ENCODE results near the gene CYB5D1.
A peak's percentile ranks its signal among the peaks of the same experiment; 100 is the strongest.

The CYB5D1 gene

DNA sequence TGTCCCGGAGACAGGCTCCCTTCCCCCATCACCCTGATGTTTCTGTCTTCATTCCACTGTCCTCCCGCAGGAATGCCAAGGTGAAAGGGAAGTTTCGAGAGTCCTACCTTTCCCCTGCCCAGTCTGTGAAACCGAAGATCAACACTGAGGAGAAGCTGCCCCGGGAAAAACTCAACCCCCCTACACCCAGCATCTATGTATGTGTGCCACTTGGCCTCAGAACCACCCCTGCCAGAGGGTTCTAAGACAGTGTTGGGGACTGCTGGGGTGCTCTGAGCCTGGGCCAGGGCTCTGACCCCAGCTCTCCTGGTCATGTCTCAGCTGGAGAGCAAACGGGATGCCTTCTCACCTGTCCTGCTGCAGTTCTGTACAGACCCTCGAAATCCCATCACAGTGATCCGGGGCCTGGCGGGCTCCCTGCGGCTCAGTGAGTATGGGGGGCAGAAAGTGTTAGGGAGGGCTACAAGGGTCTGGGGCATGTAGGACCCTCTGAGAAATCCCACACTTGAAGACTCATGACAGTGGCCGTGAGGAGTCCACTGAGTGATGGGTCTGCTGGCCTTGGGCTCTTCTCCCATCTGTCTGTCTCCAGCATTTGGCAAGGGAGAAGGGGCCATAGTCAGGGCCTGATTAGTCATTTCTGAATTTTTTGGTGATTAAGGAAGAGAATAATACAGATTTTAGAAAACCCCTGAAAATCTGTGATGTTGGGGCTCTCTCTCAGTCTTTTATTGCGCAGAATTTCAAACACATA lies 7.9 kb upstream of the CYB5D1 start:
- TF ChIP-seq ISL1 (CRISPR knock-in tag; IDR thresholded peaks at IDR 0.05) (no peak), BACH2 (CRISPR knock-in tag; IDR thresholded peaks at IDR 0.05; ENCODE audit: borderline replicate concordance) (no peak), TOX (CRISPR knock-in tag; IDR thresholded peaks at IDR 0.05; ENCODE audit: borderline replicate concordance) (no peak), GLIS3 (CRISPR knock-in tag; IDR thresholded peaks at IDR 0.05) (no peak), ZFP3 (CRISPR knock-in tag; IDR thresholded peaks at IDR 0.05) (no peak), OSR1 (CRISPR knock-in tag; IDR thresholded peaks at IDR 0.05) (no peak), ZC3H10 (CRISPR knock-in tag; IDR thresholded peaks at IDR 0.05) (no peak), RARB (CRISPR knock-in tag; IDR thresholded peaks at IDR 0.05) (no peak), ZNF70 (CRISPR knock-in tag; IDR thresholded peaks at IDR 0.05) (no peak), SNAI2 (CRISPR knock-in tag; IDR thresholded peaks at IDR 0.05) (no peak), TCF4 (CRISPR knock-in tag; IDR thresholded peaks at IDR 0.05; ENCODE audit: borderline replicate concordance) (no peak)
- TF ChIP-seq, protein P1, sequence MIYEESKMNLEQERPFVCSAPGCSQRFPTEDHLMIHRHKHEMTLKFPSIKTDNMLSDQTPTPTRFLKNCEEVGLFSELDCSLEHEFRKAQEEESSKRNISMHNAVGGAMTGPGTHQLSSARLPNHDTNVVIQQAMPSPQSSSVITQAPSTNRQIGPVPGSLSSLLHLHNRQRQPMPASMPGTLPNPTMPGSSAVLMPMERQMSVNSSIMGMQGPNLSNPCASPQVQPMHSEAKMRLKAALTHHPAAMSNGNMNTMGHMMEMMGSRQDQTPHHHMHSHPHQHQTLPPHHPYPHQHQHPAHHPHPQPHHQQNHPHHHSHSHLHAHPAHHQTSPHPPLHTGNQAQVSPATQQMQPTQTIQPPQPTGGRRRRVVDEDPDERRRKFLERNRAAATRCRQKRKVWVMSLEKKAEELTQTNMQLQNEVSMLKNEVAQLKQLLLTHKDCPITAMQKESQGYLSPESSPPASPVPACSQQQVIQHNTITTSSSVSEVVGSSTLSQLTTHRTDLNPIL (CRISPR knock-in tag; IDR thresholded peaks at IDR 0.05; ENCODE audit: low read depth) = no peak
- TF ChIP-seq, protein P2, sequence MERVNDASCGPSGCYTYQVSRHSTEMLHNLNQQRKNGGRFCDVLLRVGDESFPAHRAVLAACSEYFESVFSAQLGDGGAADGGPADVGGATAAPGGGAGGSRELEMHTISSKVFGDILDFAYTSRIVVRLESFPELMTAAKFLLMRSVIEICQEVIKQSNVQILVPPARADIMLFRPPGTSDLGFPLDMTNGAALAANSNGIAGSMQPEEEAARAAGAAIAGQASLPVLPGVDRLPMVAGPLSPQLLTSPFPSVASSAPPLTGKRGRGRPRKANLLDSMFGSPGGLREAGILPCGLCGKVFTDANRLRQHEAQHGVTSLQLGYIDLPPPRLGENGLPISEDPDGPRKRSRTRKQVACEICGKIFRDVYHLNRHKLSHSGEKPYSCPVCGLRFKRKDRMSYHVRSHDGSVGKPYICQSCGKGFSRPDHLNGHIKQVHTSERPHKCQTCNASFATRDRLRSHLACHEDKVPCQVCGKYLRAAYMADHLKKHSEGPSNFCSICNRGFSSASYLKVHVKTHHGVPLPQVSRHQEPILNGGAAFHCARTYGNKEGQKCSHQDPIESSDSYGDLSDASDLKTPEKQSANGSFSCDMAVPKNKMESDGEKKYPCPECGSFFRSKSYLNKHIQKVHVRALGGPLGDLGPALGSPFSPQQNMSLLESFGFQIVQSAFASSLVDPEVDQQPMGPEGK (CRISPR knock-in tag; IDR thresholded peaks at IDR 0.05; ENCODE audit: borderline replicate concordance) = no peak
- TF ChIP-seq, protein P3, sequence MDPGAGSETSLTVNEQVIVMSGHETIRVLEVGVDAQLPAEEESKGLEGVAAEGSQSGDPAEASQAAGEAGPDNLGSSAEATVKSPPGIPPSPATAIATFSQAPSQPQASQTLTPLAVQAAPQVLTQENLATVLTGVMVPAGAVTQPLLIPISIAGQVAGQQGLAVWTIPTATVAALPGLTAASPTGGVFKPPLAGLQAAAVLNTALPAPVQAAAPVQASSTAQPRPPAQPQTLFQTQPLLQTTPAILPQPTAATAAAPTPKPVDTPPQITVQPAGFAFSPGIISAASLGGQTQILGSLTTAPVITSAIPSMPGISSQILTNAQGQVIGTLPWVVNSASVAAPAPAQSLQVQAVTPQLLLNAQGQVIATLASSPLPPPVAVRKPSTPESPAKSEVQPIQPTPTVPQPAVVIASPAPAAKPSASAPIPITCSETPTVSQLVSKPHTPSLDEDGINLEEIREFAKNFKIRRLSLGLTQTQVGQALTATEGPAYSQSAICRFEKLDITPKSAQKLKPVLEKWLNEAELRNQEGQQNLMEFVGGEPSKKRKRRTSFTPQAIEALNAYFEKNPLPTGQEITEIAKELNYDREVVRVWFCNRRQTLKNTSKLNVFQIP (CRISPR knock-in tag; IDR thresholded peaks at IDR 0.05; ENCODE audit: borderline replicate concordance, low read depth) = no peak
- ATAC-seq = no peak

DNA sequence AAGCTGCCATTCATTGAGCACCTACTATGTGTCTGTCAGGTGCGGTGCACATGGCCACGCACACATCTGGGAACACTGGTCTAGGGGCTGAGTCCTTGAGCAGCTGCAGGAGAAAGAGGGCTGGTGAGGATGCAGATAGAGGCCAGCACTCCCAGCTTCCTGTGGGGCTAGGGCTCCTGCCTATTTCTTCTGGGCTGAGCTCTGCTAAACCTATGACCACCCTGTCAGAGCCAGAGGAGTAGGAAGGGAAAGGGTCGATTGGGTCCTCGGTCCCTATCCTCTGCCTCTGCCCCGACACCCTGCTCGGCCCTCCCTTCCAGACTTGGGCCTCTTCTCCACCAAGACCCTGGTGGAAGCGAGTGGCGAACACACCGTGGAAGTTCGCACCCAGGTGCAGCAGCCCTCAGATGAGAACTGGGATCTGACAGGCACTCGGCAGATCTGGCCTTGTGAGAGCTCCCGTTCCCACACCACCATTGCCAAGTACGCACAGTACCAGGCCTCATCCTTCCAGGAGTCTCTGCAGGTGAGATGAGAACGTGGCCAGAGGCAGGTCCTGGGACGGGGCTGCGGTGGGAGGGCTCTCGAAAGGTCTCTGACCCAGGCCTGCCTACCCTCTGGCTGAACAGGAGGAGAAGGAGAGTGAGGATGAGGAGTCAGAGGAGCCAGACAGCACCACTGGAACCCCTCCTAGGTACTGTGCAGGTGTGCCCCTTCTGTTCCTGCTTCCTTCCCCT lies 6.9 kb upstream of the CYB5D1 start:
- no peak for TF ChIP-seq ZFP30 (CRISPR knock-in tag; IDR thresholded peaks at IDR 0.05)
- TF ChIP-seq RARB (CRISPR knock-in tag; IDR thresholded peaks at IDR 0.05) = no peak
- no peak for TF ChIP-seq CSDC2 (CRISPR knock-in tag; IDR thresholded peaks at IDR 0.05)
- TF ChIP-seq TCF4 (CRISPR knock-in tag; IDR thresholded peaks at IDR 0.05; ENCODE audit: borderline replicate concordance) = no peak
- TF ChIP-seq ARNTL (CRISPR knock-in tag; IDR thresholded peaks at IDR 0.05; ENCODE audit: borderline replicate concordance, low read depth) = no peak
- TF ChIP-seq, protein P3 (CRISPR knock-in tag; IDR thresholded peaks at IDR 0.05; ENCODE audit: borderline replicate concordance, low read depth) = no peak
- no peak for TF ChIP-seq ZC3H10 (CRISPR knock-in tag; IDR thresholded peaks at IDR 0.05)
- TF ChIP-seq ESRRG (CRISPR knock-in tag; IDR thresholded peaks at IDR 0.05) = no peak
- TF ChIP-seq, protein P4, sequence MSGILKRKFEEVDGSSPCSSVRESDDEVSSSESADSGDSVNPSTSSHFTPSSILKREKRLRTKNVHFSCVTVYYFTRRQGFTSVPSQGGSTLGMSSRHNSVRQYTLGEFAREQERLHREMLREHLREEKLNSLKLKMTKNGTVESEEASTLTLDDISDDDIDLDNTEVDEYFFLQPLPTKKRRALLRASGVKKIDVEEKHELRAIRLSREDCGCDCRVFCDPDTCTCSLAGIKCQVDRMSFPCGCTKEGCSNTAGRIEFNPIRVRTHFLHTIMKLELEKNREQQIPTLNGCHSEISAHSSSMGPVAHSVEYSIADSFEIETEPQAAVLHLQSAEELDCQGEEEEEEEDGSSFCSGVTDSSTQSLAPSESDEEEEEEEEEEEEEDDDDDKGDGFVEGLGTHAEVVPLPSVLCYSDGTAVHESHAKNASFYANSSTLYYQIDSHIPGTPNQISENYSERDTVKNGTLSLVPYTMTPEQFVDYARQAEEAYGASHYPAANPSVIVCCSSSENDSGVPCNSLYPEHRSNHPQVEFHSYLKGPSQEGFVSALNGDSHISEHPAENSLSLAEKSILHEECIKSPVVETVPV (CRISPR knock-in tag; IDR thresholded peaks at IDR 0.05) = no peak
- TF ChIP-seq ISL1 (CRISPR knock-in tag; IDR thresholded peaks at IDR 0.05) = no peak
- TF ChIP-seq ZNF565 (CRISPR knock-in tag; conservative IDR thresholded peaks at IDR 0.05; ENCODE audit: low read depth) = no peak
- TF ChIP-seq PPARA (CRISPR knock-in tag; IDR thresholded peaks at IDR 0.05; ENCODE audit: borderline replicate concordance) = no peak
- TF ChIP-seq GLIS3 (CRISPR knock-in tag; IDR thresholded peaks at IDR 0.05) = no peak
- TF ChIP-seq, protein P1 (CRISPR knock-in tag; IDR thresholded peaks at IDR 0.05; ENCODE audit: low read depth) = no peak
- TF ChIP-seq, protein P2 (CRISPR knock-in tag; IDR thresholded peaks at IDR 0.05; ENCODE audit: borderline replicate concordance) = no peak
- no peak for TF ChIP-seq ZNF70 (CRISPR knock-in tag; IDR thresholded peaks at IDR 0.05)
- TF ChIP-seq SNAI2 (CRISPR knock-in tag; IDR thresholded peaks at IDR 0.05) = no peak
- TF ChIP-seq BACH2 (CRISPR knock-in tag; IDR thresholded peaks at IDR 0.05; ENCODE audit: borderline replicate concordance) = no peak
- ATAC-seq = peak; percentile 2; the same call in 1 of the 3 replicates

Data from SK-N-SH treated with all-trans-retinoic acid at 6 μM for 48 hours (cell line).